Stimulated activated CD4-positive, alpha-beta T cell treated with anti-CD3 and anti-CD28 coated beads, Interleukin-12 subunit alpha, Interleukin-12 subunit beta, amount 100 ng/mL, for 4 hours (primary cell): ENCODE measurements around the gene BPIFB3.

Experiments used
- DNase-seq: peaks from one replicate; pipeline ENCODE4 v3.0.0-alpha.2; 2020

BPIFB3 gene, protein sequence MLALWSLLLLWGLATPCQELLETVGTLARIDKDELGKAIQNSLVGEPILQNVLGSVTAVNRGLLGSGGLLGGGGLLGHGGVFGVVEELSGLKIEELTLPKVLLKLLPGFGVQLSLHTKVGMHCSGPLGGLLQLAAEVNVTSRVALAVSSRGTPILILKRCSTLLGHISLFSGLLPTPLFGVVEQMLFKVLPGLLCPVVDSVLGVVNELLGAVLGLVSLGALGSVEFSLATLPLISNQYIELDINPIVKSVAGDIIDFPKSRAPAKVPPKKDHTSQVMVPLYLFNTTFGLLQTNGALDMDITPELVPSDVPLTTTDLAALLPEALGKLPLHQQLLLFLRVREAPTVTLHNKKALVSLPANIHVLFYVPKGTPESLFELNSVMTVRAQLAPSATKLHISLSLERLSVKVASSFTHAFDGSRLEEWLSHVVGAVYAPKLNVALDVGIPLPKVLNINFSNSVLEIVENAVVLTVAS

DNA sequence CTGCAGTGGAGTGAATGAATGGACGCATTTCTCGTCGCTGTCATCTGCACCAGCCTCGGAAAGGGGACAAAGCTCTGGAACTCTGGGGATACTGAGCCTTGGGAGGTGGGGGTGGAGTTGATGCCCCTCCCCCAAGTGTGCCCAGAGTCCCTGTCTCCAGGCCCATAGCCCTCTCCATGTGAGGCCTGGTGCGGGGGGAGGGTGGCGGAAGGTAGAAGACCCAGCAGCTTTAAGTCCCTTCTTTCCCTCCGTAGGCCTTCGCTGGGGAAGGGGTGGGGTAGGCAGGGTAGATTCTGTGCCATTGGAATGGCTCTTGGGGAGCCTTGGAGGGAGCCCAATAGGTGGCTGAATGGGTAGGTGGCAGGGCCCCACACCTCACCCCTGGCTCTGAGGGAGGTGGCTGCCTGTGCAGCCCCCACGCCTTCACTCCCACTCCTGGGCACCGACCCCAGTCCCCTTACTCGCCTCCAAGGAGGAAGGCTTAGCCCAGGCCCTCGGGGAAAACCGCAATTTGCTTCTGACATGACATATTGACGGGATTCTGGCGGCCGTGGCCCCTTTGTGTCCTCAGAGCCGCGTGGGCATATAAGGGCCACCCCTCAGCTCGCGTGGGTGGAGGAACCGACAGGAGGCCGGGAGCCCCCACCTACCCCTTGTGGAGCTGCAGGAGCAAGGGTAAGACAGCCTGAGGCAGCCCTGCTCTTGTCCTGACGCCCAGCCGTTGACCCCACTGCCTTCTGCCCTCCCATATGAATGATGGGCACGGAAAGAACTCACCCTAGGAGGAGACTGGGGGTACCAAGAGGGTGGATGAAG lies at the start of gene BPIFB3:
Gene BPIFB3, plus strand, starts transcription at position 613 of the 816 bp plus-strand sequence. CDS start 1,533 bp downstream, outside the sequence.
- DNase-seq: no peak

DNA sequence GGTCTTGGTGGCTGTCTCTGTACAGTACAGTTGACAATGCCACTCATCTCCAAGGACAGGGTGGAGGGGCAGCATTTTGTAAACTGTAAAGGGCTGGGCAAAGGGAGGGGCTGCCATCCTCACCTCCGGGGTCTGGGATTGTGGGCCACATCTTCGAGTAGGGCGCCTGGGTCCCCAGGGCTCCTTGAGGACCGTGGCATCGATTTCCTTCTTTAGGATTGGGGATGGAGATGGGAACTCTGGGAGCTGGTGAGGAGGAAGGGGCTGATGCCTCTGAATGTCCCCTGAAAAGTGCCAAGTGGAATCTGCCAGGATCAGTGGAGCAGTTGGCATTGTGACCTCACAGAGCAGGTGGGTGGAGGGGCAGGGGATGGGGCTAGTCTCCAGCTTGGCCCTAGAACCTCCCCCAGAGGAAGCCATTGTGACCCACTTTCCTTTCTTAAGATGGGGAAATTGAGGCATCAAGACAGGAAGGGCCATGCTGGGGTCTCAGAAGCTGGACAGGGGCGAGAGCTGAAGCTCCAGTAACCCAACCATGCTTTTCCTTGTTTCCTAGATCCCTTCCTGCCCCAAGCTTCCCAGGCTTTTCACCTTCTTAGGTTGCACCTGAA lies 49.5 kb upstream of the BPIFB3 start, which contains the start of gene SUN5:
Gene SUN5, minus strand, starts transcription at position 293 of the 611 bp plus-strand sequence. Its CDS starts 93 bp downstream, at position 200.
- DNase-seq: no peak

DNA sequence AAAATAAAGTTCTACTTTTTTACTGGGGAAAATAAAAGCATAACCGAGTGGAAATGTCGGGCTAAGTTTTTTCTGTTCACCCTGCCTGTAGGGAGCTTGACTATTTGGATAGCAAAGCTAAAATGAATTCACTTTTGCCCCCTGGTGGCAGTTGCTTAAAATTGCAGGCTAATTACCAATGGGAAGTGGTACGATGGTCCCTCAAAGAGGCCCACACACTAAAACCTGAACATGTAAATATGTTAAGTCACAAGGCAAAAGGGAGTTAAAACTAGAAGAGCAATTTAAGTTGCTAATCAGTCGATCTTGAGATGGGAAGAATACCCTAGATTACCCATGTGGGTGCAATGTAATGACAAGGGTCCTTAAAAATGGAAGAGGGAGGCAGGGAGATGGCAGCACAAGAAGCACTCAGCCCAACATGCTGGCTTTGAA lies 48.6 kb upstream of the BPIFB3 start:
- no peak for DNase-seq

DNA sequence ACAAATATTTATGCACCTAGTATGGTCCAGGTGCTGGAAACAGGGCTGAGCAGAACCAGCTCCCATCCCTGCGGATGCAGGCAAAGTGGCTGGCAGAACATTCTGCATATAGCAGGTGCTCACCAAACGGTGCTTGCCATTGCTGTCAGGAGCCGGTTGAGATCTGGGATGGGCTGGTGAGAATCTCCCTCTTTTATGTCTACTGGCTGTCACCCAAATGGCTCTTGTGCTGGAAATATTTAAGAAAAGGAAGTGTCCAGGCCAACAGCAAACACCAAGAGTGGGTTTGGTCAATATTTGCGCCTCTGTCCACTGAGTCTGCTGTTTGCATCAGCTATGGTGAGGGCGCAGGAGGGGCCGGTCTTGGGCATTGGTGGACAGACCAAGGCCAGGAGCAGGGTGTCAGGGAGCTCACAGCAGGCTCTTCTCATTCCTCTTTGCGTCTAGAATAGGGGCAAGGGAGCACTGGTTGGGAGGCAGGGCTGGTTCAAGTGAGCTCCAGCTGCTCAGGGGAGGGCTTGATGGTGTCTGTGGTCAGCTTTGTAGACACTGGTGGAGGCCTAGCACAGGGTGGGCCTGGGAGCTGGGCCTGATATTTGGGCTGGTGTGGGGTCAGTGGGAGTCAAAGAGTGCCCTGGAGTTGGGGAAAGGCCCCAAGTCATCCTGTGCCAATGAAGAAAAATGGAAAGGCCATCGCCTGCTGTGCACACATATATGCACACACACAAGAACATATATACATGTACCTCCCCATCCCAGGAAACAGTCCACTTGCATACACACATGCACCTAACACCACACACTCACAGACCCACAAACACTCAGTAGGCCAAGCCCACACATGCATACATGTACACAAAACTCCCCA lies 47.6 kb upstream of the BPIFB3 start:
- DNase-seq: no peak

DNA sequence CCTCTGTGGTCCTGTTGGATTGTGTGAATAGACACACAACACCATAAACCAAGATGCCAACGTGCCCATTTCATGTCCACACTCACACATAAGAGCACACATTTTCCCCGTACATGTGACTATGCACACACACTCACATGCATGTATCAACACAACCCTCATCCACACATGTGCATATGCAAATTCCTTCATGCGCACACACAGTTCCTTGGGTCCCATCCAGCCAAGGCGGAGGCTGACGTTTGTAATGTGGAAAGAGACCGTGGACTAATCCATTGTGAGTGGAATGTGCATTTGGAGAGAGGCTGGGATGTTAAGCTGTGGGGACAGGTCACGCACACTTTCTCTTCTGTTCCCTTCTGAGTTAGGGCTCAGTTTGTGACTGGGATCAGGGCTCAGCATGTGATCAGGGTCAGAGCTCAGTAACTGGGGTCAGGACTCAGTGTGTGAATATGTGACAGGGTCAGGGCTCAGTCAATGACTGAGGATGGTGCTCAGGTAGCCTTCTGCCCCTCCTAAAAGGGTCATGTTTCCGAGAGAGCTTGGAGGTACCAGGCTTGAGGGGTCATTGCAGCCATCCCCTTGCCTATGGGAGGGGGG lies 46.8 kb upstream of the BPIFB3 start:
- DNase-seq: no peak

DNA sequence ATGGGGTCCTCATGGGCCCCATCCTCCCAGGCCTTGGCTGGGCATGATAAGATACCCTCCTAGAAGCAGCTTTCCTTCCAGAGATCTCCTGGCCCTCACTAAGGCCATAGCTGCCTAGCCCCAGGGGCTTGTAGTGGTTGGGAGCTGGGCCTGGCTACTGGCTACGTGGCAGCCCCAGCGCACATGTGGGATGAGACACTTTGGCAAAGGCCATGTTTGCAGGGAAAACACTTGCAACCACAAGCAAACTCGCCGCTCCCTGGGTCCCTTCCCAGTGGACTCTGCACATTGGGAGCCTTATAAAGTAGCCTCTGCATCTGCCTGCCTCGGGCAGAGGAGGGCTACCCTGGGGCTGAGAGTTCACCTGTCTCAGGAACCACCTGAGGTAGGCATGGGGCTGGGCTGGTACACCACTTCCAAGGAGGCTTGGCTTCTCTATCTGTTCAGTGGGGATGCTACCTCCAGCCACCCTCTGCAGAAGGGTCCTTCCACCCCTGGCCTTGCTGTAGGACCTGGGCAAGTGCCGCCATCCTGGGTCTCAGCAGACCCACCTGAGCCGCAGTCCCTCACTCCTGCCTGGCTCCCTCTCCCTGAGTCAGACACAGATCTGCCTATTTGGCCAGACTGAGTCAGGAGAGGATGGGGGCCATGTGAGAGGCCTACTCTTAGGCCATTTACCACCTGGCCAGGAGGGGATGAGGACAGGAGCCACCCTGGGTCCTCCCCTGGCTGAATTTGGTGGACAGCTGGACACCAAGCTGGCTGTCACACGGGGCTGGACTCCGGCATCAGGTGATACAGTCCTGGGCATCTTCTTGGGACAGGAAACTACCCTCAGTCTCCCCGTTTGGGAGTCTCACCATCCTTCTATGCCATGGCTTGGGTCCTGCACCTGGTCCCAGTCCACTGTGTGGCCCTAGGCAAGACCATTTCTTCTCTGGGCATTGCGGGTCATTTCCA lies 46.0 kb upstream of the BPIFB3 start, which contains the start of gene BPIFB2:
Gene BPIFB2, plus strand, starts transcription at position 329 of the 960 bp plus-strand sequence. CDS start 871 bp downstream, outside the sequence.
- DNase-seq: no peak

DNA sequence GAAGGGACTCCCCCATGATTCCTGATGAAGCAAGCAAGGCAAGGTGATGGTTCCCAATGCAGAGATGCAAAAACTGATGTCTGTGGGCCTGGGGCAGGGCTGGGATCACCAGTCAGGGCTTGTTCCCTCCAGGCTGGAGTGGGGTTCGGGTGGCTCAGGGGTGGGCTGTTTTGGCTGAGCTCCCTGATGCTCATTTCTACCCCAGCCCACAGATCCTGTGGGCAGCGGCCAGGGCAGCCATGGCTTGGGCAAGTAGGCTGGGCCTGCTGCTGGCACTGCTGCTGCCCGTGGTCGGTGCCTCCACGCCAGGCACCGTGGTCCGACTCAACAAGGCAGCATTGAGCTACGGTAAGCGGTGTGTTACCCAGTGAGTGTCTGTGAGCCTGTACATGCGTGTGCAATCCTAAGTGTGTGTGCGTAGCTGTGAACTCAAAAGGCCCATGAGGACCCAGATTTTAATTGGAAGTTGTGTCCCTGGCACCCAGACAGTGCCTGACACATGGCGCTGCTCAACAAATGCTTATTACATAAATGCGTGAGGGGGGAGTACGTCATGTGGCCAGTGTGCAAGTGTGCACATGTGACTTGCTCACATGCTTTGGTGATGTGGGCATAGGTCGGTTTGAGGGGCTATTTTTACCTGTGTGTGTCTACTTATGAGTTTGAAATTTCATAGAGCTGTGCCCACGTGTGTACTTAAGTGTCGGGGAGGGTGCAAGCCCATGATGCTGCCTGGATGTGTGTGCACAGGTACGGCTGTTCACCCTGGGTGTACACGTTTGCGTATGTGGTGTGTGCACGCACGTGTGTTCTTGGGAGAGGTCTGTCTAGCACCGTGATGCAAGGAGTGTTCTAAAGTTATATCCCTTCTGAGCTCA lies 45.1 kb upstream of the BPIFB3 start:
- DNase-seq: no peak

DNA sequence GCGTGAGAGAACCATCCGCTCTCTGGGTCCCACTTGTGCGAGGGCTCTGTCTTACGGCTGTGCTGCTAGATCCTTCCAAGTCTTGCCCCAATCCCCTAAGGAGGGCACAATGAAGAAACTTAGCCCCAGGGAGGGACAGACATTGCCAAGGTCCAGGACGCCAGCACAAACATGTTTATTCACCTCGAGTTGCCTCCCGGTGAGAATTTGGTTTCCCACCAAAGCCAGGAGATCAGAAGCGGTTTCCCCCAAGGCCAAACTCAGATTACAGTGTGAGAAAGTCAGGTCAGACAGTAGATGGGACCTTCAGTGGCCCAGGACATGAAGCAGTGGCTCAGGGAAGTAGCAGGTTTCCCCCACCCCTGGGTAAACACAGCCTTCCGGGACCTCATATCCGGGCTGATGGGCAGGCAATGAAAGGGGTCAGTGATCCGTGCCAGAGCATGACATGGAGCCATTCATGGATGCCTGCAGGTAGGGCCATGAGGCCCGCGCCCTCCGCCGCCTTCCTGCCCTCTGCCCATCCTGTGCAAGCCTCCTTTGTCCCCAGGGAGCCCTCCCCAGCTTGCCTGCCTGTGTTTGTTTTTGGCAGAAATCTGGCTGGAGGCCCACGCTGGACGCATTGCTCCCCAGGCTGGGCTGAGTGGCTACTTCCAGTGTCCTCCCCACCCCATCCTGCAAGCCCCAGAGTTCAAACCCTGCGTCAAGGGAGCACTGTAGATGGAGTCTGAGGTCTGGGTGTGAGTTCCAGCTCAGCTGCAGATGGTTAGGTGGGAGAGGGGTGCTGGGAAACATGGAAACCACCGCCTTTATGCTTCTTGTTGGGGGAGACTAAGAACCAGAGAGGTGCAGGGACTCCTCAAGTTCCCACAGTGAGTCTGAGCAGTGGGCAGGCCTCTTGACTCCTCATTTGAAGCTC lies 44.2 kb upstream of the BPIFB3 start:
- DNase-seq: no peak

DNA sequence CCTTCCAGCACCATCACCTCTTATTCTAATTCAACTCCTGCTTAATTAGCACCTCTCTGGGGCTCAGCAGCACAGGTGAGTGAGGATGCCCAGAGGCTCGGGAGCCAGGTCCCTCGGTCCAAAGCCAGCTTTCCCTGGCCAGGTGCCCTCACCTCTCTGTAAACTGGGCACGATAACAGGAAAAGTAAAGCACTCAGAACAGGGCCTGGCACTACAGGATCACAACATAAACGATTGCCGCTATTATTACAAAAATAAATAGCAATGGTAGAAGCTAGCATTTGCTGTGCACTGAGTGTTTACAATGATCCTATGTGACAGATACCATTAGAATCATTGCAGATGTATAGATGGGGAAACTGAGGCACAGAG lies 43.6 kb upstream of the BPIFB3 start:
- no peak for DNase-seq

DNA sequence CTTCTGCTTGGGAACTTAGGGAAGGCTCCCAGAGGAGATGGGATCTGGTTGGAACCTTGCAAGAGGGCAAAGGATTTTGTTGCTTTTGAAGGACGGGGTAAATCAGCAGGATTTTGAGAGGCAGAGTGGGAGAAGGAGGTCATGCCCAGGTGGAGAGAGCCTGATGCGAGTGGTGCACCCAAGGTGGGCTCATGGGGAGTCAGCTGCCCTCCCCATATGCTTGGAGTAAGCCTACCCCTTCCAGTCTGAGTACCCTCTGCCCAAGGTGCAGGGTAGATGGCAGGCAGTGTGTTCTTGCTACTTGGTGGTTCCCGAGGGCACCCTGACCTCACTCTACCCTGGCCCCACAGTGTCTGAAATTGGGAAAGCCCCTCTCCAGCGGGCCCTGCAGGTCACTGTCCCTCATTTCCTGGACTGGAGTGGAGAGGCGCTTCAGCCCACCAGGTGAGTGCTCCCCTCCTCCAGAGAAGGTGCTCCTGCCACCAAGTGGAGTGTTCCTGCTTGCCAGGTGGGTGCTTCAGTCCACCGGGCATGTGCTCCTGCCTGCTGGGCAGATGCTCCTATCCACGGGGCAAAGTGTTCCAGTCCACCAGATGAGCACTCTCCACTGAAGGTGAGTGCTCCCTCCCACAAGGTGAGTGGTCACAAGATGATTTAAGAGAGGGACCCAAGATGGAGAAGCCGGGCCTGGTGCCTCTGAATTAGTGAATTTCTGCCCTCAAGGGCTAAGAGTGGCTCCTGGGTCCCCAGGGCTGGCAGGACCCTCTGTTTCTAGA lies 42.8 kb upstream of the BPIFB3 start:
- no peak for DNase-seq

DNA sequence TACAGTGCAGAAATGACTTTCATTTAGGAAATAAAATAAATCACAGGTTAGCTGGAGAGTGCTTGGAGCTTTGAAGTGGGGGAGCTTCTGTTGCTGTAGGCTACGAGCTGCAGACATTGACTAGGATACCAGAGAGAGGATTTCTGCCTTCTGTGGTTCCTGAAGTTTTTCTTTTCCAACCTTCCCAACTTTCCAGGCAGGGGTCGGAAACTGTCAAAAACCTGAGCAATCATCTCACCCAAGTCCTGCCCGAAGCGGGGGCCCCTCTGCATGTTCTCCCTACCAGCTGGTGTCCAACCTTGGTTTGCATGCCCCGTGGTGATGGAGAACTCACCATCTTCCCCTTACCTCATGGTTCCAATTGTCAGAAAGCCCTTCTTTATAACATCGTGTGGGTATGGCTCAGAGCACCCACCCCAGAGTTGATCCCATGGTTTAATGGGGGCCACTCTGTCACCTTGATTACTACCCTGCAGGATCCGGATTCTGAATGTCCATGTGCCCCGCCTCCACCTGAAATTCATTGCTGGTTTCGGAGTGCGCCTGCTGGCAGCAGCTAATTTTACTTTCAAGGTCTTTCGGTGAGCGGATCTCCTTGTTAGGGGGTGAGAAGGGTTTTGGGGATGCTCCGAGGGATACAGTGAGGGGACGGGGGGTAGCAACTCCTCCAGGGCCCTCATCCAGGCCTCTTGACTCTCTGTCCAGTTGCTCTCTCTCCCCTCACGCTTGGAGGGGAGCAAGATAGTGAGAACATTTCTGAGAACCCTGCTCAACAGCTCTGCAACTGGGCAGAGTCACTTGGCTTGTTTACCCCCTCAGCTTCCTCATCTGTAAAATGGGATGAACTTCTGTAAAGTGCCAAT lies 41.1 kb upstream of the BPIFB3 start:
- no peak for DNase-seq

DNA sequence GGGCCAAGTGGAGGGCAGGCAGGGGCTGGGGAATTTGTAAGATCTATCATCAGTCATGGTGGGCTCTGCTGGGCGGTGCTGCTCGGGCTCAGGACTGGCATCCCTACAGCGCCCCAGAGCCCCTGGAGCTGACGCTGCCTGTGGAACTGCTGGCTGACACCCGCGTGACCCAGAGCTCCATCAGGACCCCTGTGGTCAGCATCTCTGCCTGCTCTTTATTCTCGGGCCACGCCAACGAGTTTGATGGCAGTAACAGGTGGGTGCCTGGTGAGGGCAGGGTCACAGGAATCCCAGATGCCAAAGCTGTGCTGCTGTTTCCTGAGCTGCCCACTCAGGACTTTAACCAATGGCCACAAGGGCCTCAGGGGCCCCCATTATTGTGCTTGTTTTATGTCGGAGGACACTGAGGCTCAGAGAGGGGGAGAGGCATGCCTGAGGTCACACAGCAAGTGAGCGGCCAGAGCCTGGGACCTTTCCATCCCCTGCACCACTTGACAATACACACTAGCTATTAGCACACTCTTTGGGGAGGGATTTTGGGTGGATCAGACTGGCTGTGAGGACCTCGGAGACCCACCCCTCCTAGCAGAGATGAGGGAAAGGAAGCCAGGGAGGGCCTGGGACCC lies 39.9 kb upstream of the BPIFB3 start:
- no peak for DNase-seq

DNA sequence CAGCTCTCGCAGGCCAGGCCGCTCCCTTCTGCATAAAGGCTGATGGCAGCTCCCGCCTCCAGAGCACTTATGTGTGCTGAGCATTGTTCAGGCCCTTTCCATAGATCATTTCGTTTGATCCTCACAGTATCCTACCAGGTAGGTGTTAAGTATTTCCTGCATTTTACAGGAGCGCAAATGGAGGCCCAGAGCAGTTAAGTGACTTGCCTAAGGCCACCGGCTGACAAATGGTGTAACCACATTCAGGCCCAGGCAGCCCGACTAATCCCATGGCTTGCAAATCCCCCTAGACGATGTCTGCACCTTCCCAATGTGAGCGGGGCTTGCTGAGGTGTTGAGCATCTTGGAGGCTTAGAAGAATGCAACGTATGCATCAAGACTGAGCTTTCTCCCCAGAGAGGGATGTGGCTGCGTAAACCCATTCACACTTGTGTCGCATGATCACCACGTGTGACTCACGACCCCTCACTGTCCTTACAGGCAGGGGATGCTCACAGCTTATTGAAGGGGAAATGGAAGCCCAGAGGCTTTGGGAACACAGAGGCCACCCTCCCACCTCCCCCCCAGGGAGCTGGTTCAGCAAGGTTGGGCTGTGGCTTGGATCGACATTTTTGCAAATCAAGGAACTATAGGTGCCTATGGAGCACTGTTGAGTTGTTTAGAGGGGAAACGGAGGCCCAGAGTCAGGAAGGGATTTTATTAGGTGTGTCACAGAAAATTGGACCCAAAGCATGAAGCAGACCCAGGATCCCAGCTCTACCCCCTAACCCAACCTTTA lies 39.2 kb upstream of the BPIFB3 start:
- no peak for DNase-seq

DNA sequence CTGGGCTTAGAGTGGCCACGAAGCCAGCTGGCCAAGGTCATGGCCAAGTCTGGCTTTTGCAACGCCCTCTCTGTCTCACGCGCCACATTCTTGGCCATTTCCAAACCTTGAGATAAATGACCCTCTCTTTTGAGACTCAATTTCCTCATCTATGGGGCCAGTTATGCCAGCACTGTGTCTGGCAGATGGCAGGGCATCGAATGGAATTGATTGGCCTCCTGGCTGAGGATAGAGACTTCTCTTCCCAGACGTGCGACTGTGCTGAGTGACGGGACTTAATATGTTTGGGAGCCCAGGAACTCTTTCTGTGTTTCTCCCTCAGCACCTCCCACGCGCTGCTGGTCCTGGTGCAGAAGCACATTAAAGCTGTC lies 38.6 kb upstream of the BPIFB3 start:
- no peak for DNase-seq
